Uterus (tissue), 2 donors: ENCODE results near the gene EVA1A.

Source experiments
- POLR2A ChIP-seq, 2 donors: fragments of 450-650 bp; IDR thresholded peaks; one replicate each; pipeline ENCODE4 v1.6.1; 2016; ENCODE audit warnings: antibody characterized with exemption in 2 of 2, mild to moderate bottlenecking in 1 of 2, moderate library complexity in 1 of 2
- TF ChIP-seq, protein P1 (sequence below), 4 experiments: fragments of 200-600 bp in 2 of 4; fragments of 450-650 bp in 2 of 4; sonication (generic) in 2 of 4; IDR thresholded peaks; one replicate each; pipeline ENCODE4 v1.5.1; 2016 to 2019; ENCODE audit warnings: antibody characterized with exemption in 4 of 4, mild to moderate bottlenecking in 2 of 4, moderate library complexity in 1 of 4

DNA sequence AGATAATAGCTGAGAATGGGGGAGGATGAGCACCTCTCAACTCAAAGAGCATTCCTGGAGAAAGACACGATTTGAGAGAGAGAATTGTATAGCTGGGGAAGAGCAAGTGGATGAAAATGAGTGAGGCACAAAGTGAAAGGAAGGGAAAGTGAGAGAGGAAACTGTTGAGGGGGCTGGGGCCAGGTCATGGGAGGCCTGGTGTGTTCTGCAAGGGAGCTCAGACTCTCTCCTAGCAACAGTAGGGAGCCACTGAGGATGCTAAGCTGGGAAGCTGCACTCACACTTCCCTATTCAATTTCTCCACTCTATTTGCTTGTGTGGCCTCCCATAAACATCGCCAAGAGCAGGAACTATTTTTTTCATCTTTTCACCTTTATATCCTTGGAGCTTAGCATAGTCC lies 14.8 kb downstream of the EVA1A start:
- TF ChIP-seq, protein P1, sequence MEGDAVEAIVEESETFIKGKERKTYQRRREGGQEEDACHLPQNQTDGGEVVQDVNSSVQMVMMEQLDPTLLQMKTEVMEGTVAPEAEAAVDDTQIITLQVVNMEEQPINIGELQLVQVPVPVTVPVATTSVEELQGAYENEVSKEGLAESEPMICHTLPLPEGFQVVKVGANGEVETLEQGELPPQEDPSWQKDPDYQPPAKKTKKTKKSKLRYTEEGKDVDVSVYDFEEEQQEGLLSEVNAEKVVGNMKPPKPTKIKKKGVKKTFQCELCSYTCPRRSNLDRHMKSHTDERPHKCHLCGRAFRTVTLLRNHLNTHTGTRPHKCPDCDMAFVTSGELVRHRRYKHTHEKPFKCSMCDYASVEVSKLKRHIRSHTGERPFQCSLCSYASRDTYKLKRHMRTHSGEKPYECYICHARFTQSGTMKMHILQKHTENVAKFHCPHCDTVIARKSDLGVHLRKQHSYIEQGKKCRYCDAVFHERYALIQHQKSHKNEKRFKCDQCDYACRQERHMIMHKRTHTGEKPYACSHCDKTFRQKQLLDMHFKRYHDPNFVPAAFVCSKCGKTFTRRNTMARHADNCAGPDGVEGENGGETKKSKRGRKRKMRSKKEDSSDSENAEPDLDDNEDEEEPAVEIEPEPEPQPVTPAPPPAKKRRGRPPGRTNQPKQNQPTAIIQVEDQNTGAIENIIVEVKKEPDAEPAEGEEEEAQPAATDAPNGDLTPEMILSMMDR (IDR thresholded peaks at IDR 0.05) = no peak
- TF ChIP-seq POLR2A (IDR thresholded peaks at IDR 0.05) = no peak
